ENCODE results near the gene CINP.

Gene CINP

DNA sequence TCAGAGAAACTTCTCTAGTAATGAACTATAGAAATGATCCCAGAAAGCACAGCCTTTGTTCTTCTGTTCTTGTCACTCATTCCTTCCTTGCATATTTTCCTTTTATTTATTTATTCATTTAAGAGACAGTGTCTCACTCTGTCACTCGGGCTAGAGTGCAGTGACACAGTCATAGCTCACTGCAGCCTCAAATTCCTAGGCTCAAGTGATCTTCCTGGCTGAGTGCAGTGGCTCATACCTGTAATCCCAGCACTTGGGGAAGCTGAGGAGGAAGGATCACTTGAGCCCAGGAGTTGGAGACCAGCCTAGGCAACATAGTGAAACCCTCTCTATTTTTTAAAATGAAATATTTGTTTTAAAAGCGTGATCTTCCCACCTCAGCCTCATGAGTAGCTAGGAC is 11.6 kb upstream of the CINP start:
- TF ChIP-seq, protein P1, sequence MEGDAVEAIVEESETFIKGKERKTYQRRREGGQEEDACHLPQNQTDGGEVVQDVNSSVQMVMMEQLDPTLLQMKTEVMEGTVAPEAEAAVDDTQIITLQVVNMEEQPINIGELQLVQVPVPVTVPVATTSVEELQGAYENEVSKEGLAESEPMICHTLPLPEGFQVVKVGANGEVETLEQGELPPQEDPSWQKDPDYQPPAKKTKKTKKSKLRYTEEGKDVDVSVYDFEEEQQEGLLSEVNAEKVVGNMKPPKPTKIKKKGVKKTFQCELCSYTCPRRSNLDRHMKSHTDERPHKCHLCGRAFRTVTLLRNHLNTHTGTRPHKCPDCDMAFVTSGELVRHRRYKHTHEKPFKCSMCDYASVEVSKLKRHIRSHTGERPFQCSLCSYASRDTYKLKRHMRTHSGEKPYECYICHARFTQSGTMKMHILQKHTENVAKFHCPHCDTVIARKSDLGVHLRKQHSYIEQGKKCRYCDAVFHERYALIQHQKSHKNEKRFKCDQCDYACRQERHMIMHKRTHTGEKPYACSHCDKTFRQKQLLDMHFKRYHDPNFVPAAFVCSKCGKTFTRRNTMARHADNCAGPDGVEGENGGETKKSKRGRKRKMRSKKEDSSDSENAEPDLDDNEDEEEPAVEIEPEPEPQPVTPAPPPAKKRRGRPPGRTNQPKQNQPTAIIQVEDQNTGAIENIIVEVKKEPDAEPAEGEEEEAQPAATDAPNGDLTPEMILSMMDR (IDR thresholded peaks at IDR 0.05; ENCODE audit: low read depth, low read length, missing control alignments), result no peak
- no peak overlapping the region for H3K4me3 ChIP-seq (replicated peaks; ENCODE audit: low read depth, low read length)
- no peak for DNase-seq (ENCODE audit: extremely low read depth, low read depth)

GRCh38 chr14:102373110-102373509 is 10.4 kb upstream of the CINP start:
- TF ChIP-seq, protein P1 (IDR thresholded peaks at IDR 0.05; ENCODE audit: low read depth, low read length, missing control alignments), result no peak
- no peak for DNase-seq (ENCODE audit: extremely low read depth, low read depth)
- no peak overlapping the region for H3K4me3 ChIP-seq (replicated peaks; ENCODE audit: low read depth, low read length)

- no peak overlapping the region for H3K4me3 ChIP-seq (replicated peaks; ENCODE audit: low read depth, low read length)
- DNase-seq (ENCODE audit: extremely low read depth, low read depth), result no peak
Measured at GRCh38 chr14:102371361-102371760, 8.7 kb upstream of the CINP start.

DNA sequence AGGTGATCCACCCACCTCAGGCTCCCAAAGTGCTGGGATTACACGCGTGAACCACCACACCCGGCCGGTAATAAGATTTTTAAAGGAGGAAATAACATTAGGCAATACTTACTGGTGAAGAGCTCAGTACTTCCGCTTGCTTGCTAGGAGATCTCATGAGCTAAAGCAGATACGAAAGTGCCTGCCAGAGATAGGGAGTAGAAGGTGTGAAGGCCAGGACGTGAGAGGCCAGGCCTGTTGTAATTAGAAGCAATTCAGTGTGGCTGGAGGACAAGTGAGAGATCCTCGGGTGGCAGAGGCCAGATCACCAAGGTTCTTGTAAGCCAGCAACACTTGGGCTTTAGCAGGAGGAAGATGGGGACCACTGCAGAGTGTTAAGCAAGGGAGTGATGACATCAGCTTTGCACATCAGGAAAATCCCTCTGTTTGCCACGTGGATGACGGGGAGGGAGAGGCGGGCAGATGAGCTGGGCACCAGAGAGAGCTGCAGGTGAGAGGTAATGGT is 7.7 kb upstream of the CINP start:
- no peak overlapping the region for H3K4me3 ChIP-seq (replicated peaks; ENCODE audit: low read depth, low read length)
- TF ChIP-seq, protein P1 (IDR thresholded peaks at IDR 0.05; ENCODE audit: low read depth, low read length, missing control alignments), result no peak
- DNase-seq (ENCODE audit: extremely low read depth, low read depth), result no peak

More at GRCh38 chr14:102371361-102371760, 8.7 kb upstream of the CINP start:
- TF ChIP-seq, protein P1 (IDR thresholded peaks at IDR 0.05; ENCODE audit: low read depth, low read length, missing control alignments), result no peak

GRCh38 chr14:102363182-102363943 is 673 bp upstream of the CINP start:
- peak overlapping the region; percentile 96 for H3K4me3 ChIP-seq (replicated peaks; ENCODE audit: low read depth, low read length)
- DNase-seq (ENCODE audit: extremely low read depth, low read depth), result no peak
- TF ChIP-seq, protein P1 (IDR thresholded peaks at IDR 0.05; ENCODE audit: low read depth, low read length, missing control alignments), result no peak

DNA sequence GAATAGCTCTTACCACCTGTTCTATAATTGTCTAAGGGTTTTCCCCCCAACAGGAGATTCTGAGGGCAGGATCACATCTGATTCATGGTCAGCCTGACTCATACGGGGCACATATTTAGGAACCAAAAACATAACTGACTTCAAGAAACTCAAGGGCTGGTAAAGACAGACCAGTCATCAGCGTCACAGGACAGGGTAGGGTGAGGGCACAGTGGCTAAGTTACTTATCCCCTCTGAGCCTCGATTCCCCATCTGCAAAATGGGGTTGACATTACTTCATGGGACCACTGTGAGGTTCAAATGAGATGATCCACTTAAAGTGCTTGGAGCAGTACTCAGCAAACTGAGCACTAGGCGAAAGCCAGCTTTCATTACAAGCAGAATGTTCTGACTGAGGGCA is 606 bp downstream of the CINP start:
- H3K4me3 ChIP-seq (replicated peaks; ENCODE audit: low read depth, low read length), result peak overlapping the region; percentile 96
- TF ChIP-seq, protein P1 (IDR thresholded peaks at IDR 0.05; ENCODE audit: low read depth, low read length, missing control alignments), result no peak
- no peak for DNase-seq (ENCODE audit: extremely low read depth, low read depth)

All from HFF-Myc (cell line).